Right lobe of liver (tissue), 4 donors: ENCODE measurements around the gene TGFBR2.

ENCODE experiments used
- CTCF ChIP-seq, 4 donors: fragments of 200-600 bp in 3 of 4; fragments of 450-650 bp in 1 of 4; IDR thresholded peaks; one replicate each; pipeline versions ENCODE4 v1.5.1 to v1.8.0; 2016 to 2022; ENCODE audit warnings: antibody characterized with exemption in 4 of 4, mild to moderate bottlenecking in 2 of 4
- POLR2A ChIP-seq: fragments of 450-650 bp; IDR thresholded peaks from one replicate; pipeline ENCODE4 v1.6.1; 2017; ENCODE audit warnings: antibody characterized with exemption, mild to moderate bottlenecking
- donor health status: DM: no; HTN: no; CAD: no.
- donor health status: DM: no; HTN: no; CAD: no.
- donor health status: DM: no; HTN: yes; CAD: no.

GRCh38 chr3:30694668-30695067 is 88.3 kb downstream of the TGFBR2 start:
- no peak for TF ChIP-seq CTCF (IDR thresholded peaks at IDR 0.05)
- TF ChIP-seq POLR2A, result no peak
